Glomerular visceral epithelial cell (primary cell): ENCODE results near the gene CACNG4.

ENCODE experiments used
- DNase-seq: peaks from one replicate; pipeline ENCODE4 v3.0.0-alpha.2; 2016; ENCODE audit errors: extremely low spot score

The CACNG4 gene

DNA sequence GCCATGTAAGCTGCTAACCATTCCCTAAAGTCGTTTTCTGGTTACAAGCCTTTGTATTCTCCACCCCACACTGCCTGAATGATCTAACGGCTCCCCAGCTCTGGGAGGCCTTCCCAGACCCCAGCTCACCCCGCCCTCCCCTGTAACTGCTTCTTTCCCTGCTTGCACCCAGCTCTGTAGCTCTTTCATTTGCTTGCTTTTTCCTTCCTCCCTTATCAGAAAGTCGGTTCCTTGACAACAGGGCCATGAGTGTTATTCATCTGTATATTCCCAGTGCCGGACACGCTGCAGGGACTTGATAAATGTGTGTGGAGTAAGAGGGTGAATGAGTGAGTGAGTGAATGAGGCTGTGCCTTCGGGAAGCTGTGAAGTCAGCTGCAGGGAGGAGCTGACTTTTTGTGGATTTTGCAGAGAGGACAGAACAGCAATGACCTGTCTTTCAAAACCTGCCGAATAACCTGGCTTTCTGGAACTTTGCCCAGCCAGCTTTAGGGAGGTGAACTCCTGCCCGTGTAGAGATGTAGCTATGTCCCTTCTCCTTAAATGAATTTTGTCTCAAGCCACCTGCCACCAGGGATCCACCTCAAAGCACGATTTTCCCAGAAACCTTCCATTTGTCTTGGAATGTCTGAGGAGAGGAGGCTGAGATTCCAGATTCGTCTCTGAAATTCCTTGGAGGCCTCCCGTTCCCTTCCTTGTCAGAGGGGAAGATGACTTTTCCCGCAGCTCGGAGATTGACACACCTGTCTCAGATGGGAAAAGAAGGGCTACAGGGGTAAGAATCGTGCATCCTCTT lies 20.0 kb upstream of the CACNG4 start:
- no peak for DNase-seq

DNA sequence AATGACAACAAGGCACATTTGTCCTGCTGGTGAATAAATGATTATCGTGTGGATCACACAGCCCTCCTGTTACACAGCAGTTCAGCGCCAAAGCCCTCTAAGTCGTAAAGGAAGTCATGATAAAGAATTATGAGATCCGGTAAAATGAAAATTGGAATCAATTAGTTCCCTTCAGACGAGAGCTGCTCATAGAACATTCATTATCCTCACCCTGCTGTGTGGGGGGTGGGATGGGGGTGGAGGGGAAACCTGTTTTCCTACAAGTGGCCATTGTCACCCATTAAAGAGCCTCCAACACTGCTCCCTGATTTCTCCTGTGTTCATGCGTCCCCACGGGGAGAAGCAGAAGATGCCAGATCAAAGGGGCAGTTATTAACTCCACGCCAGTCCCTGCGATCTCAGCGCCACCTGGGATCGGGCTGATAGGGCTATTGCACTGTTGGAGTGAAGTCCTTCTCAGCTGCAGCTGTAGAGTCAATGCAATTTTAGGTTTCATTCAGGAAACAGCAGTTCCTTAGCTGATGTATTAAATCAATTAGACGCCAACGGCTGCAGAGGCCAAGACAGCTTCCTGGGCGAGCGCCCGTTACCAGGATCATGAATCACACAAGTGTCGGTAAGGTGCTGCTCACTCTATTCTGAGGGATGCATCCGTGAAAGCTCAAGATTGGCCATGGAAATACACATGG lies 19.2 kb upstream of the CACNG4 start:
- DNase-seq, result peak; percentile 32

DNA sequence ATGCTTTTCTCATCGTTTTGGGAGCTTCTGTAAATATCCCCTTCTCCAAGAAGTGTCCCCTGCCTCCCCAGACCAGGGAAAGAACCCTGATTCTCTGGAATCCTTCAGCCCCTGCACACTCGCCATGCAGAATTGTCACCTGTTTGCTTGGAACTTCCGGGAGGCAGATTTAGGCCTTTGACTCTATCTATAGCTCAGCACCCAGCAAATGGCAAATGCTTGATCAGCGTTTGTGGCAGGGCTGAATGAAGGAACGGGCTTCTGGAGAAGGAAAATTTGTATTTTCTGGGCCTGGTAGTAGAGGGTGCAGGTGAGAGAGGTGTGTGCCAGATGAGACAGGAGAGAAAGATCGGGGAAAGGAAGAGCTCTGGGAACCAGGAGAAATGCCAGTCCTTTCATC lies 18.3 kb upstream of the CACNG4 start:
- DNase-seq, result no peak

DNA sequence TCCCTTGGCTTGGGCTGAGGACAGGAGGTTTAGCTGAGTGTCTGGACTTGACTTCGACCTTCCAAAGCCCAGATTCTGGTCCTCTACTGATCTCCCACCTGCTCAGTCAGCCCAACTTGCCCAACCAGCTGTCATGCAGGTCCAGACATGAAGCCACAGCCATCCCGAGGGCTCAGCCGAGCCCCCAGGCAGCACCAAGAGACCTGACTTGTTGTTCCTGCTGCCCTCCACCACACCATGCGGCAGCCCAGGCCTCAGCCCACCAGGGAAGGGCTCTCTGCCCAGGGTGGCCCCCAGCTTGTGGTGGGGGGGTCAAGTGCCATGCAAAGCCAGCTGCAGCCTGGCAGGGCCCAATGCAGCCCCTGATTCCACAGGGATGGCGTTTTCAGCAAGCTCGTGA lies 17.2 kb upstream of the CACNG4 start:
- DNase-seq, result no peak

DNA sequence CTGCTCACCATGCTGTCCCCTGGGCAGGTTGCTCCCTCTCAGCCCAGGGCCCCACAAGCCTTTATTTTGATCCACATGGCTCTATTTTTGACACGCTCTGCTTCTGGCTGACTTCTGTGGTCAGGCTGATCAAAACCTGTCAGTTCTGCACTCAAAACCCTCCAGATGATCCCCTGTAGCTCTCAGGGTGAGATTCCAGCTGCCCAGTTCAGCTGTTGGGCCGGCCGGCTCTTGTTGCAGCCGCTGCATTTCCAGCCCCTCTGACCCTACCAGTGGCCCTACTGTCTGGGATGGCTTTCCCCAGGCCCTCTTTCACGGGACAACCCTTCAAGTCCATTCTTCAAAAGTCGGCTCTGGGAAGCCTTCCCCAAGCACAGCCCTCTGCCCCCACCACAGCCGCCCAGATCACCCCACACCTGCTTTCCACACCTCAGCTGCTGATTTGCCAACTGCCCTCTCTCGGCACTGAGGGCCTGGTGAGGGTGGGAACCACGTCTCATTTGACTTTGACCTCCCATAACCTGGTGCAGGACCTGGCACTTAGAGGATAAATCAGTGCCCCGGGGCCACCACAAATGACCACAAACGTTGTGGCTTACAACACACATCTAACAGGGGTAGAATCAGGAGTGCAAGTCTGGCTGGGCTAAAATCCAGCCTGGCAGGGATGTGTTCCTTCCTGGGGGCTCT lies 16.3 kb upstream of the CACNG4 start:
- no peak for DNase-seq

DNA sequence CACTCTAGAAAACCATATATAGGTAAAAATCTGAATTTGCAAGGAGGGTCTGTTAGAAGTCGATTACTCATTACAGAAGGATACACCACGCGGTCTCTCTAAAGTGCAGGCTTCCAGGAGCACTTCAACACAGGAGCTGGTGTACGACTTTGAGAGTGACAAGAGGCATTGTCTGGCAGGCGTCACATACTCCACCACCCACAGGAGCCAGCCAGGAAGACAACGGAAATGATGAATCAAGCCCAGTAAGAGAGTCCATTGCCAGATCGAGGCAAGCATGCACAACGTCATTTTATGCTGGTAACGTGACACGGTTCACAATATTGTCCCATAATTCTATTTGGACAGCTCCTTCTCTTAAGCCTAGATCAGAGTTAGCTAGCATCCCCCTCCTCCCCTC lies 15.0 kb upstream of the CACNG4 start:
- peak; percentile 20 for DNase-seq

DNA sequence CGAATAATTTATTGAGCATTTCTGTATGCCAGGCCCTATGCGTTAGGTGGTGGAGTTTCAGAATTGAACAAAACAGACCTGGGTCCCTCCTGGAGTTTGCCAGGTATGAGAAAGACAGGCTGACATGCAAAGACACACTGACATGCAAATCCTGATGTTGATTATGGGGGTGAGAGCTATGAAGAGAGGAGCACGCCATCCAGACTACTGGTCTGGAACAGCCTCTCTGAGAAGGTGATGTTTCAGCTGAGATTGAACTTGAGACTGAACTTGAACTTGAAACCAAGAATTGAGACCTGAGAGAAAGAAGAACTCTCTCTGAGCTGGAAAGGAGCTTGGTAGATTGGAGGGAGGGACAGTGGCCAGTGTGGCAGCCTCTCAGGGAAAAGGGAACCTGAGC lies 14.2 kb upstream of the CACNG4 start:
- DNase-seq, result no peak

DNA sequence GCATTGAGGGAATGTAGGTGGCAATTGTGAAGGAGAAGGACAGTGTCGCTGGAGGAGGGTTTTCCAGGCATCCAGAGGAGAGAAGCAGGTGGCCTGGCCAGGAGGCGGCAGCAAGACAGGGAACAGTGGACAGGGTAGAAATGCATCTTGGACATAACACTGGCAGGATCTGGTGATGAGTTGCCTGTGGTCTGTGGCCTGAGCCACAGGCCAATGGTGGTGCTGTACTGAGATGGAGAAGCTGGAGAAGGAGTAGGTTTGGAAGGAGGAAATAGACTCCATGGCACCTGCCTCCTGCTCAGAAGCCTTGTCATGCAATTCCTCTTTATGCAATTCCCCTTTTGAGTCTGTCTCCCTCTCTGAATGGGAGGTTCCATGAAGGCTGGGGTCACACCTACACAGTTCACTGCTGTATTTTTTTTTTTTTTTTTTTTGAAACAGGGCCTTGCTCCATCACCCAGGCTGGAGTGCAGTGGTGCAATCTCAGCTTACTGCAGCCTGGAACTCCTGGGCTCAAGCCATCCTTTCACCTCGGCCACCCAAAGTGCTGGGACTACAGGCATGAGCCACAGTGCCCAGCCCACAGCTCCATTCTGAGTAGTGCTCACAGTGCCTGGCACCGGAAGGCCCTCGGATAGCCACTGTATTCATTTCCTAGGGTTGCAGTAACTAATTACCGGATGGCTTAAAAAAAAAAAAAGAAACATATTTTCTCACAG lies 13.5 kb upstream of the CACNG4 start:
- peak; percentile 16 for DNase-seq

DNA sequence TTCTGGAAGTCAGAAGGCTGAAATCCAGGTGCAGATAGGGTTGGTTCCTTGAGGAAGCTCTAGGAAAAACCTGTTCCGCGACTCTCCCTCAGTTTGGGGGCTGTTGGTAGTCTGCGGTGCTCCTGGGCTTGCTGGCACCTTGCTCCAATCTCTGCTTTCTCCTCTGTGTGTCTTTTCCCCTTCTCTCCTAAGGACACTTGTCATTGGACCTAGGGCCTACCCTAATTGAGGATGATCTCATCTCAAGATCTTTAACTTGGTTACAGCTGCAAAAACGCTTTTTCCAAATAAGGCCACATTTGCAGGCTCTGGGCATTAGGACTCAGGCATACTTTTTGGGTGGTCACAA lies 12.9 kb upstream of the CACNG4 start:
- DNase-seq, result no peak

DNA sequence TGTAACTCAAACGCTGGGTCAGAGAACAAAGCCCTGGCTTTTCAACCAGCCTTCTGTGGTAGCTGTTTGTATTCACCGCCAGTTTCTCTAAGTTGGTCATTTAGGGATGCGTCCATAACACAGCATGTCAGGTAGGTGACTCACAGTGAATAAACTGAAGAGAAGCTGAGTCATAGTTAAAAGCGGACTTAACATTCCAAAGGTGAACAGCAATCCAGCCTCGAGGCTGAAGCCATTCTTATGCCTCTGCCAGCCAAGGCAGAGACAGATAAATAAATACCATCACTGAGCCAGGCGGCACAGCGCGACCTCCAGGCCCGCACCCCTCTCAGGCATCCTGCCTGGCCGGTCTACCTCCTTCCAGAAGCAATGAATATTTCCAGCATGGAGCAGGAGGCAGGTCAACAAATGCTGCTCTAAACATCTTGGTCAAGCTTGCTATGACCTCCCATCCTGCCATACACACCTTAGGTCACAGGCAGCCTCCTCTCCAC lies 12.4 kb upstream of the CACNG4 start:
- peak; percentile 91 for DNase-seq

DNA sequence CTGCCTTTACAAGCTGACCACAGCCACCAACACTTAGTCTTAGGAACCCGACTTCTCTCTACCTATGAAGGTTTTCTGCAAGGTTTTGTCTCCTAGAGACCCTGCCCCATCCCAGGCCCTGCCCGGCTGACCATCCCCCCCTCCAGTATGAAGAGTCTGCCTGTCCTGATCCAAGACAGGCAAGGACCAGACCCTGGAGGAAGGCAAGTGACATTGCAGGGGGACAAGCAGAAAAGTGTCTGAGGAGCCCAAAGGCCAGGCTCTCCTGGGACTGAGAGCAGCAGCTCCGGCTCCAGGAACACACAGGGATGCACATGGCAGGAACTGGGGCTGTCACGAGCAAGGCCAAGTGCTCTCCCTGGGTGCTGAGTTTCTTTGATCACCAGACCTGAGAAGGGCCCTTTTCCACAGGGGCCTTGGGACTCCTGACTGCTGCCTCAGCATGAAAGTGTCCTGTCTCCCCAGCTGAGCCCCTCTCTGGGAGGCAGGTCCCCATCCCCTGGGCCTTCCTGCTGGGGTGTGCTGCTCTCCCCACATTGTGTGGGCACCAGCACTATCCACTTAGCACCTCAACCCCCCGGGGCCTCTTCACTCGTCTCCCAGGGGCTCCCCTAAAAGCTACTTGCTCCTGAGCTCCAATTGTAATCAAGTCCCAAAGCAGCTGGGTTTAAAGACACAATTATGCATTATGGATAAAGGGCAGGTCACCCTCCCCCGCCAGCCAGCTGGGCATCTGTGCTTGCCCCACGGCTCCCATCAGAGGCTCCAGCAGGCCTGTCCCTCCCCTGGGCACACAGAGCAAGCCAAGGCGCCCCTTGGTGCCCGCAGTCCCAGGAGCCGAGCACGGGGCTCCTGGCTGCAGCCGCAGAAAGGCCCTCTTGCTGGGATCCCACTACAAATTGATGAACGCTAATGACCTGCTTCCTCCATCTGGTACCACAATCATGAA lies 11.6 kb upstream of the CACNG4 start:
- no peak for DNase-seq

DNA sequence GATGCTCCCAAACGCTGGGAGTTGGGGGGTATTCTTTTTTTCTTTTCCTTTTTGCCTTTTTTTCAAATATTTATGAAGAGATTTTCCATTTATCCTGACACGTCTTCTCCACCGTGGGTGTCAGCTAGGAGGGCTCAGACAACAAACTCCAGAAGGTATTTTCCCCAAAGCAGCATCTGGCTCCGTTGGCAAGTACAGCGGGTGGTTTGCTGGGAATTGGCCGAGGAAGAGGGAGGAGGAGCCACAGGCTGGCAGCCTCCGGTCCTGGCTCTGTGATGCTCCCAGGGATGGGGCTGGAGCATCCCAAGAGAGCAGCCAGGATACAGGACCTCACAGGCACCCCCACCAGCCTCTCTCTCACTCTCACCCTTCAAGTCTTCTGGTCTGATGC lies 10.9 kb upstream of the CACNG4 start:
- no peak for DNase-seq

DNA sequence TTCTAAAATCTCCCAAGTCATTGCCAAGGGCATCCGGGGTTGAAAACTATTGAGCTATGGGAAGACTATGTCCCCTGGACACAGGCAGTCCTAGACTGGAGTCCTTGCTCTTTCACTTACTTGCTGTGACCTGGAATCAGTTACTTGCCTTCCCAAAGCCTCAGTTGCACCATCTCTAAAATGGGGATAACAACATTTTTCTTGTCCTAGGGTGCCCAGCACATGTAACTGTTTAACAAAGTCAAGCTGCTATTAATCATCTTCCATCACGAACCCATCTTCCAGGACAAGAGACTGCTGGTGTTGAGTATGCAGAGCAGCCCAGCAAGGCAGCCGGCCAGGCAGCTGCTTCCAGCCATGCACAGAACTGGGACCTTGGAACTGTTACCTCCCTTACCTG lies 9.9 kb upstream of the CACNG4 start:
- DNase-seq, result no peak

DNA sequence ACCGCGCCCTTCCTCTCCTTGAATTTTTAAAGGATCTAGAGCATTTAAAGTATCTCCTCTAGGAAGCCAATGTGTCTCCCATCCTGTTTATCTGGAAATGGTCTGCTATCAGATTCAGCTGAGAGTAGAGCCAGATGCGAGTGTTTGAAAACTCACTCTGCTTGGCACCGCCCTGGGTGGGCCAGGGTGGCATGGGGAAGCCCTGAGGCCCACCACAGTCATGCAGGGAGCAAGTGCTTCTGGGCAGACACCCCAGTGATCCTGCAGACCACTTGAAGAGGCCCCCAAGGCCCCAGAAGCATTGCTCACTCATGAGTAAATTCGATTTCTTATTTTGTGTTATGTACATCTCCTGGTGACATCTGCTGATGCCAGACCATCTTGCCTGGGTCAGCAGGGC lies 8.7 kb upstream of the CACNG4 start:
- DNase-seq, result no peak

DNA sequence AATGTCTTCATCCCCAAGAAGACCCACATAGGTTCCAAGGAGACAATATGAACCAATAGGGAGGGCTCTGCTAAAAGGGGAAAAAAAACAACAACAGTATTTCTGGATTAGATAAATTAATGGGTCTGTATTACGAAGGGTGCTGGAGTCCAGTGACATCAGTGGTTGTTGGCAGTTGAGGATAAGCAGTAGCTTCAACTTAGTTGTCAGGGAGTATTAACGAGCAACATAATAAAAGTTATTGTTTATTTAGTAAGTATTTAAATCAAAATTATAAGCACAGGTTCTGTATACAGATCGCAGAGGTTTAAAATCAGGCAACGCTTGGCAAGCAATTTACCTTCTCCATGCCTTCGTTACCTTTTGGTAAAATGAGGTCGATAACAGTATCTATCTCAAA lies 7.6 kb upstream of the CACNG4 start:
- no peak for DNase-seq

DNA sequence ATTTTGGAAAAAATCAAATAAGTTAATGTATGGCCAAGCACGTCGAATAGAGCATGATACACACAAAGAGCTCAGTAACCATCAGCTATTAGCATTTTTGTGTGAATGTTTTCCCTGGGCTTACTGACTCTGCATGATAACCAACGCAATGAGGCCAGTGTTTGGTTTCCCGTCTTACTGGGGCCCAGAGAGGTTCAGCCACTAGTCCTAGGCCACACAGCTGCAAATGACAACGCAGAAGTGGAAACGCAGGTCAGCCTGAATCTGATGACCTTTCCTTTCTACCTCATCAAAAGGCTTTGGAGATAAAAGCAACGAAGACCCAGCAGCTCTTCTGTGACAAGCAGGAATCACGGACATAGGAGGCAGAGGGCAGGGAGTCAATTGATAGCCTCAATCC lies 7.2 kb upstream of the CACNG4 start:
- no peak for DNase-seq

DNA sequence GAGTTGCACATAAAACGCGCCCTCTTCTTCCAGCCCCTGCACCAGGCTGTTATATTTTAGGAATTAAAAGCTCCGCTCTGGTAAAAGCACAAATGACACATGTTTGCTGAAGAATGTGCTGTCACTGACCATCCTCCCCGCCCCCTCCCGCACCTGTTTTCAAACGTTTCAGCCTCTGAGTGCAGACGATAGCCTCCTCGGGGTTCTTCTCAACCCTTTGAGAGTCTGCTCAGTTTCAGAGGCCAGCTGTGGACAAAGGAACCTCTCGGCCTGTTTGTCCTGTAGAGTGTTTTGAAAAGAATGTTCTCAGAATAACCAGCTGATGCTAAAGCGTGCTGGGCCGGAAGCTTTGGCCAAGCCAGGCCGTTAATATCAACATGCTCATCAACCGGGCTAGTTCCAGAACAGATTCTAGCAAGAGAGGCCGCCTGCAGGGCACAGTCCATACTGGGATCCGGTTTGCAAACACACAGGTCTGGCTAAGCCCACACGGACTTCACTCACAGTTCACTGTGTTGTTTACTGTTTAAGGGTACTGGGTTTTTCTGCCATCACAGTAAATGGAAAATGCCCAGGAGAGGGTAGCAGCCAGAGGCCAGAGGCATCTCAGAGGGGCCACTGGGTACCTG lies 6.4 kb upstream of the CACNG4 start:
- DNase-seq, result no peak

DNA sequence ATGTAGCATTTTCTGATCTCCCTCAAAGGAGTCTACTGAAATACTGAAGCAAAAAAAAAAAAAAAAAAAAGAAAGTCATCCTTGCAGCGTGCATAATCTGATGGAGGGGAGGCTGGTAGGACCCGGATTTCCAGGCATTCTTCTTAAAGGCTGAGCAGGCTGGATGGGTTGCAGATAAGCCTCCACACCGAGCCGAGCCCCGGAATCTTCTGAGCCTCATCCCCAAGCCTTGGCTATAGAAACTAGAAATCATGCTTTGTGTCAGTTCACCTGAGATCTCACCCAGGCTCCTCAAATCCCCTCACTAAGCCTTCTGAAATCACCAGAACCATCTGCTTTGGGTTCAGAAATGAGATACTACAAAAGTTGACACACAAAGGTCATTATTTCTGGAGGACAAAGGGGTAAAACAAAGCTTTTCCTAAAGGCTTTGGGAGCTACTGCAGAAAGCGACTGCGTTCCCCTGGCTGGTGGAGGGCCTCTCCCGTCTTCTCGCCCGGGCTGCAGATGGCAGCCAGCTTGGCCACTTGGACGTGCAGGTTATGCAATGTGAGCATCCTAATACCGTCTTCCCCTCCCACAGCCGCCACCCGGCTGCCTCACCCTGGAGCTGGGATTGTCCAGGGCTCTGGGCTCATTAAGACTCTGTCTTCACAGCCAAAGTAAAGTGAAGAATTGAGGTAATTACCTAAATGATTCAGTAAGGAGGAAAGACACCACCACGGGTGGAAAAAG lies 4.7 kb upstream of the CACNG4 start:
- no peak for DNase-seq

DNA sequence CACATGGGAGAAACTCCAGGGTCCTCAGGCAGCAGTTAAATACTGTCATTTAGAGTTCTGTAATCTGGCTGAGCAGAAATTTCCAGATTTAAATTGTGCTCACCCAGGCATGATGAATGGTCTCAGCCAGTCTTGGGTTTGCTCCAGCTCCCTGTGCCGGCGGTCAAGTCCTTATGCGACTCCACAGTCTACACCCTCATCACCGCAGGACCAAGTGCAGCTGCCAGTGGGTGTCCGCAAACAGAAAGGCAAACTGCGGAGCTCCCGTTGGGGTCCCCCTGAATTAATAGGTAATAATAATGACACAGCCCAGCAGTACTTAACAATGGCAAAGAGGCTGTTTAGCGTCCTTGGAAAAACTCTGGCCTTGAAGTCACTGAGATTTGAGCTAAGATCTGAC lies 3.9 kb upstream of the CACNG4 start:
- DNase-seq, result peak; percentile 21

DNA sequence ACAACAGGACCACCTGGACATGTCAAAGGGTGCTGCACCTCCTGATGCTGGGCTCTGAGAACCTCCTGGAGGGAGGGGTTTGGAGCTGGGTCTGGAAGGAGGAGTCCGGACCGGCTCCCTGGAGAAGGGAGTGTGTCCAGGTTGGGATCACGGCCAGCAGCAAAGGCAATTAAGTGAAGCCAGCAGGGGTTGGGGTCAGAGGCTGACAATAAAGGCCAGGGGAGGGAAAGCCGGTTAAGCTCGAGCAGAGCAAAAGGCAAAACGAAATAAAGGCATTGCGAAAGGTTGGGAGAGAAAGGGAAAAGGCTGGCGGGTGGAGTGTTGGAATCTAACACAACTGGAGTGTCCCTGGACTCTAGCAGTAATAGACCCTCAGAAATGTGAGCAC lies 992 bp upstream of the CACNG4 start:
- DNase-seq, result no peak
